Activated T-helper 2 cell treated with anti-CD3 and anti-CD28 coated beads, Interferon-gamma antibody, Interleukin-2, Interleukin-4, amounts not matched to agents 10 μg/mL and 5 μg/mL and 100 μg/mL, durations not matched to agents 14 hours and 24 hours and 36 hours (primary cell): ENCODE measurements around the gene NASP. TPM values are rescaled to one million over a fixed set of nuclear protein-coding genes. Genes with fewer than 3 reads are reported as not detected.

Experiments
- total RNA-seq: library from RNA; stranded (reverse); gene quantifications from 2 replicates; pipeline ENCODE4 v1.2.3, GENCODE V29; 2022

The NASP gene
- total RNA-seq, 1 donor from 2014 or later, result 253 TPM

Other genes with a start within 250 kb of the NASP start
- 26.3 and 29.3 TPM in 2 replicates for gene TOE1, start 243.9 kb upstream of the NASP start, total RNA-seq
- gene MUTYH, start 243.6 kb upstream of the NASP start, total RNA-seq, result 50.1 and 50.9 TPM in 2 replicates
- gene TESK2, start 92.9 kb upstream of the NASP start, total RNA-seq, result 2.3 and 2.9 TPM in 2 replicates
- gene CCDC163, start 84.0 kb upstream of the NASP start, total RNA-seq, result 3.5 and 4.0 TPM in 2 replicates
- gene MMACHC, start 83.7 kb upstream of the NASP start, total RNA-seq, result 8.0 and 9.4 TPM in 2 replicates
- gene PRDX1, start 62.2 kb upstream of the NASP start, total RNA-seq, result 703 and 712 TPM in 2 replicates
- gene AKR1A1, start 33.2 kb upstream of the NASP start, total RNA-seq, result 191 and 210 TPM in 2 replicates
- gene CCDC17, start 40.0 kb downstream of the NASP start, total RNA-seq, result 2.5 and 2.8 TPM in 2 replicates
- gene GPBP1L1, start 102.5 kb downstream of the NASP start, total RNA-seq, result 100 and 103 TPM in 2 replicates
- 26.8 and 28.9 TPM in 2 replicates for gene TMEM69, start 104.1 kb downstream of the NASP start, total RNA-seq
- gene IPP, start 166.6 kb downstream of the NASP start, total RNA-seq, result 14.7 and 15.6 TPM in 2 replicates
- gene MAST2, start 219.6 kb downstream of the NASP start, total RNA-seq, result 33.4 and 38.6 TPM in 2 replicates